ENCODE results near the gene IL21R.
"Not testable (repeated sequence)": the region's sequence is repeated elsewhere in the genome, so short reads cannot be mapped to it uniquely, and the experiment has no call there.

The IL21R gene

DNA sequence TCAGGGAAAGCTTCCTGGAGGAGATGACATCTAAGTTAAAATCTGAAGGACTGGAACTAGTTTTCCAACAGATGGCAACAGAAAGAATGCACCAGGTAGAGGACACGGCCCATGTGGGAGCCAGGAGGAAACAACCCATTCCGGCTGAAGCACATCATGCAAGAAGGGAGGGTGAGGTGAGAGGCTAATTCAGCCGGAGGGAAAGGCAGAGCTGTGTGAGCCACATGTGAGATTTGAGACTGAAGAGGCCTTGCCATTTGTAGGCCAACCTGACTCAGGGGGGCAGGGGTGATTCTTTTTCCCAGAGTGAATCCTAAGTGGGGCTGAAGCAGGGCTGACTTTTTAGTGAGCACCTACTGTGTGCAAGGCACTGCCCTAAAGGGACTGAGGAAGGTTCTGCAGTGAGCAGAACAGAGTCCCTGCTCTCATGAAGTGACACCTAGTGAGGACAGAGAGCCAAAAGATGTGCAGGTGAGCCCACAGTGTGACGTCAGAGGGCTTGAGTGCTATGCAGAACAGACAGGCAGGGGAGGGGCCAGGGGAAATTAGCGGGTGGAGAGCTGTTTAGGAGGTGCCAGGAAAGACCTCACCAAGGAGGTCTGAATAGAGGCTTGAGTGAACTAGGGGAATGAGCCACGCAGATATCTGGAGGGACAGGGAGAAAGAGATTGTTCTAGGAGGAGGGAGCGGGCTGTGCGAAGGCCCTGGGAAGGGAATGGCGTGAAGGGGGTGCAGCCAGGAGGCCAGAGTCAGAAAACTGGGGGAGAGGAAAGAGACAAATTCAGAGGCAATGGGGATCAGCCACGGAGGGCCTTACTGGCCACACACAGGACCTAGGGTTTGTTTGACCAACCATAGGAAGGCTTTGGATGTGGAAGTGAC, 19.8 kb upstream of the IL21R start:
- peaks cover 16 to 21% of the 10 kb centered on the region in 2 donors for H3K4me1 Mint-ChIP-seq (ENCODE audit: low read depth in 2 of 2)
- H3K27me3 Mint-ChIP-seq, result no peaks in the 10 kb centered on the region
- H3K4me3 Mint-ChIP-seq, result no peak overlapping the region
- DNase-seq, result no peak
- no peaks in the 10 kb centered on the region for H3K36me3 Mint-ChIP-seq (ENCODE audit: insufficient read depth)
- ATAC-seq (replicated peaks), result no peak
- H3K27ac Mint-ChIP-seq, result no peak overlapping the region
- peaks cover 1 to 11% of the 10 kb centered on the region in 2 donors for H3K9me3 Mint-ChIP-seq

DNA sequence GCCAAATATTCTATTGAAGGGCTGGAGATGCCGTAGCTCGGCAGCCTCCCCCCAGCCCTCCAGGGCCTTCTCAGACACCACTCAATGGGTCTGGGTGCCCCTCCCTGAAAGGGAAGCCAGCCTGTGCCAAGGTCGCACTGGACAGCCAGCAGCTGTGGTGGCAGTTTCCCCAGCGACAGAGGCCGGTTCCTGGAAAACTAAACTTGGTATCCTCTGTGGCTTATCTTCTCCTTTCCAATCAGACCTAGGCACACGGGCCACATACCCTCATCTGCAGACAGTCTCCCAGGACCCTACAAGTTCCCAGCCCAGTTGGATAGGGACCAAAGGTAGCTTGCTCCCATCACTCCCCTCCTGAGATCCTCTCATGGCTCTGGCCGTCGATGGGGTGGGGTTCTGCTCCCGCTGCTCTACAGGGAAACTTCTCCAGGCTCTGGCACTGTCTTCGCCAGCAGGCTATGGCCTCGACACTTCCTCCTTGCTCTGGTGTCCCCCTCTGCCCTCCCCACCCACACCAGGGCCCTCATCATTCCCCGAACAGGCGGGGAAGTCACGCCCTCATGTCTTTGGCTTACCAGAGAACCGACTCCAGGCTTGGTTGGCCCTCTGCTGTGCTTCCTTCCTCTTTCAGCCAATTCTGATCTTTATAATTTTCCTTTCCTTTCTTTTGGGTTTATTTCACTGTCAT, 18.3 kb upstream of the IL21R start:
- Mint-ChIP-seq H3K27ac (no peak overlapping the region), H3K4me1 (ENCODE audit: low read depth in 2 of 2) (peaks cover 3 to 9% of the 10 kb centered on the region in 2 donors), H3K27me3 (peaks cover 0 to 7% of the 10 kb centered on the region in 2 donors), H3K36me3 (ENCODE audit: insufficient read depth) (no peaks in the 10 kb centered on the region), H3K4me3 (no peak overlapping the region), H3K9me3 (peaks cover 1 to 11% of the 10 kb centered on the region in 2 donors)
- DNase-seq (no peak), ATAC-seq (replicated peaks) (no peak)

DNA sequence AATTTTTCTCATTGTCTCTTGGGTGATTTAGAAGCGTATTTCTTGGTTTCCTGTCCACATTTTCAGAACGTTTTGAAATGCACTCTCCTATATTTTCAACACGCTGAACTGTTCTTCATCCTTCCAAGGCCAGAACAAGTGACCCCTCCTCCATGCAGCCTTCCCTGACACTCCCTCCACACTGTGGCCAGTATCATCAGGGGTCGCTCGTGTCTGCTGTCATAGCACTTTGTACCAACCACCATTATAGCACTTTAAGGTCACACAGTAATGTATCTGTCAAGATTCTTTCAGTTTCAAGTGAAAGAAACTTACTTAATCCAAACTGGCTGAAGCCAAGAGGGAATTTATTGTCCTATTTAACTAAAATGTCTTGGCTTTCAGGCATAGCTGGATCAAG, 17.5 kb upstream of the IL21R start:
- no peak overlapping the region for H3K27ac Mint-ChIP-seq
- ATAC-seq (replicated peaks) (no peak), DNase-seq (no peak)
- H3K27me3 Mint-ChIP-seq, result peaks cover 0 to 7% of the 10 kb centered on the region in 2 donors
- no peaks in the 10 kb centered on the region for H3K36me3 Mint-ChIP-seq (ENCODE audit: insufficient read depth)
- peaks cover 1 to 11% of the 10 kb centered on the region in 2 donors for H3K9me3 Mint-ChIP-seq
- H3K4me1 Mint-ChIP-seq (ENCODE audit: low read depth in 2 of 2), result peaks cover 0 to 5% of the 10 kb centered on the region in 2 donors
- H3K4me3 Mint-ChIP-seq, result no peak overlapping the region

DNA sequence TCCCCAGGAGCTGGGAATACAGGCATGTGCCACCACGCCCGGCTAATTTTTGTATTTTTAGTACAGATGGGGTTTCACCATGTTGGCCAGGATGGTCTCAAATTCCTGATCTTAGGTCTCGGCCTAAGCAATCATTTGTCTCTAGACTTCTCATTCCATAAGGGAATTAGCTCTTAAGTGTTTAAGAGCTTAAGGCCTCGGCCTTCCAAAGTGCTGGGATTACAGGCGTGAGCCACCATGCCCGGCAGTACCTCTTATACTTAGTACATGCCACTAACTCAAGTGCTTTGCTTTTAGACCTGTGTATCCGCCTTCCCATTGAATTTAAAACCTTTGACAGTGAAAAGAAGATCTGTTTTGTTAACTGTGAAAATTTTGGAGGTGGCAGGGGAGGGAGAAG, 16.6 kb upstream of the IL21R start:
- Mint-ChIP-seq H3K36me3 (ENCODE audit: insufficient read depth) (no peaks in the 10 kb centered on the region), H3K27me3 (peaks cover 0 to 7% of the 10 kb centered on the region in 2 donors), H3K4me3 (no peak overlapping the region), H3K9me3 (peaks cover 1 to 11% of the 10 kb centered on the region in 2 donors), H3K4me1 (ENCODE audit: low read depth in 2 of 2) (peaks cover 0 to 5% of the 10 kb centered on the region in 2 donors), H3K27ac (no peak overlapping the region)
- no peak for DNase-seq
- ATAC-seq (replicated peaks), result no peak

DNA sequence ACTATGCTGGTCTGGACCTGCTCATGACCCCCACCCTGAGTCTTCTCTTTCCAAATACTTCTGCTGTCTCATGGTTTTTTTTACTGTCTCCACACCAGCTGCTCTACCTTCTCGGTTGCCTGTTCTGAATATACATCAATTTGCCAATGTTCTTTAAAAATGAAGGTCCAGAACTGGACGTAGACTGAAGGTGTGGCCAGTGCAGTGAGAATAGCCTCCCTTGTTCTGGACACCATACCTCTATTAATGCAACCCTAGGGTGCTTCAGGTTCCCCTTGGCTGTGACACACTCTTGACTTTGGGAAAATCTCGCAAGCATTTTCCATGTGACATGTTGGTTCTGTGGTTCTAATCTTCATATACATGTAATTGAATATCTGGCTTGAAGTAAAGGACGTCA, 15.3 kb upstream of the IL21R start:
- peaks cover under 1 to 4% of the 10 kb centered on the region in 2 donors for H3K4me1 Mint-ChIP-seq (ENCODE audit: low read depth in 2 of 2)
- H3K27me3 Mint-ChIP-seq, result peaks cover 0 to 7% of the 10 kb centered on the region in 2 donors
- peaks cover 1 to 11% of the 10 kb centered on the region in 2 donors for H3K9me3 Mint-ChIP-seq
- no peaks in the 10 kb centered on the region for H3K36me3 Mint-ChIP-seq (ENCODE audit: insufficient read depth)
- H3K27ac Mint-ChIP-seq, result no peak overlapping the region
- ATAC-seq (replicated peaks), result no peak
- H3K4me3 Mint-ChIP-seq, result no peak overlapping the region
- DNase-seq, result no peak

DNA sequence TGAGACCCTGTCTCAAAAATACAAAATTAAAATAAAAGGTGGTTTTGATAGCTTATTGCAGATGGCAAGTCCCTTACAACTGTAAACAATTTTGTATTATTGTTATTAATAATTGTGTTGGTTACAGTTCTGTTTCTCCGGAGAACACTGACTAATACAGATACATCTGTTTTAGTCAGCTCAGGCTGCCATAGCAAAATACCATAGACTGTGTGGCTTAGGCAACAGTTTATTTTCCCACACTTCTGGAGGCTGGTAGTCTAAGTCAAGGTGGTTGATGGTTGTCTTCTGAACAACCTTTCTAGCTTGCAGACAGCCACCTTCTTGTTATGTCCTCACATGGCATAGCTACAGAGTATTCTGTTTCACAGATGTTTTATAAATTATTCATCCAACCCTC, 14.2 kb upstream of the IL21R start:
- Mint-ChIP-seq H3K9me3 (peaks cover 1 to 11% of the 10 kb centered on the region in 2 donors), H3K27me3 (peaks cover 0 to 7% of the 10 kb centered on the region in 2 donors), H3K27ac (no peak overlapping the region), H3K4me3 (no peak overlapping the region), H3K36me3 (ENCODE audit: insufficient read depth) (no peaks in the 10 kb centered on the region), H3K4me1 (ENCODE audit: low read depth in 2 of 2) (peaks cover 1 to 11% of the 10 kb centered on the region in 2 donors)
- DNase-seq, result no peak
- no peak for ATAC-seq (replicated peaks)

DNA sequence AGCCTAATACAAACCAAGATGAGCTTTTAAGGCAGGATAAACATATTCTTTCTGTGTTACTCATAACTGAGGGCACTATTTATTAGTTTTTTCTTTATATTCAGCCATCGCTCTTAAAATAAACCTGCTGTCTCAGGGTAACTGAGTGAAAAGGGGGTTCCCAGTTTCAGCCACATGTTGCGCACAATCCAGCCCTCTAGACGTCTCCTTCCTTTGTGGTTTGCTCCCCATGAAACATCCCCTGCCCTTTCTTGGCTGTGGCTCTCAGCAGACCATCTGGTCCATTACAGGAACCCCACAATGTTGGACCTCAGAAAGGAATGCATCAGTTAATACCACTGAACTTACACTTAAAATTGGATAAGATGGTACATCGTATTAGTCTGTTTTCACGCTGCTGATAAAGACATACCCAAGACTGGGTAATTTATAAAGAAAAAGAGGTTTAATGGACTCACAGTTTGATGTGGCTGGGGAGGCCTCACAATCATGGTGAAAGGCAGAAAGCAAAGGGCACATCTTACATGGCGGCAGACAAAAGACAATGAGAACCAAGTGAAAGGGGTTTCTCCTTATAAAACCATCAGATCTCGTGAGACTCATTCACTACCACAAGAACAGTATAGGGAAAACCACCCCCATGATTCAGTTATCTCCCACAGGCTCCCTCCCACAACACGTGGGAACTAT, 12.6 kb upstream of the IL21R start:
- DNase-seq, result no peak
- peak; percentile 26 for ATAC-seq (replicated peaks)
- no peak overlapping the region for H3K27ac Mint-ChIP-seq

DNA sequence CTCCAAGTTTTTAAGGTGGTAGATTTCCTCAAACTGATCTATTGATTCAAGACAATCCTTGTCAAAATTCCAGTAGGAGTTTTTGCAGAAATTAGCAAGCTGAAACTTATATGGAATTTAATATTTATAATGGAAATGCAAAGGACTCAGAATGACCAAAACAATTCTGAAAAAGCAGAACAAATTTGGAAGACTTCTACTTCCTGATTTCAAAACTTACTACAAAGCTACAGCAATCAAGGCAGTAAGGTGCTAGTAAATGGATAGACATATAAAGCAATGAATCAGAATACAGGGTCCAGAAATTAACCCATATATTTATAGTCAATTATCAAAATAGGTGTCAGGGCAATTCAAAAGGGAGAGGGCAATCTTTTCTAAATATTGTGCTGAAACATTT, 11.8 kb upstream of the IL21R start:
- no peak for ATAC-seq (replicated peaks)
- Mint-ChIP-seq H3K4me1 (ENCODE audit: low read depth in 2 of 2) (peaks cover 11 to 26% of the 10 kb centered on the region in 2 donors), H3K4me3 (no peak overlapping the region), H3K36me3 (ENCODE audit: insufficient read depth) (no peaks in the 10 kb centered on the region), H3K27ac (no peak overlapping the region), H3K27me3 (peaks cover 0 to 7% of the 10 kb centered on the region in 2 donors), H3K9me3 (peaks cover 0 to 9% of the 10 kb centered on the region in 2 donors)
- no peak for DNase-seq

More for the DNA sequence above, 12.6 kb upstream of the IL21R start:
- no peaks in the 10 kb centered on the region for H3K36me3 Mint-ChIP-seq (ENCODE audit: insufficient read depth)
- no peak overlapping the region for H3K4me3 Mint-ChIP-seq
- peaks cover 0 to 5% of the 10 kb centered on the region in 2 donors for H3K9me3 Mint-ChIP-seq
- peaks cover 0 to 7% of the 10 kb centered on the region in 2 donors for H3K27me3 Mint-ChIP-seq
- H3K4me1 Mint-ChIP-seq (ENCODE audit: low read depth in 2 of 2), result peaks cover 9 to 24% of the 10 kb centered on the region in 2 donors

DNA sequence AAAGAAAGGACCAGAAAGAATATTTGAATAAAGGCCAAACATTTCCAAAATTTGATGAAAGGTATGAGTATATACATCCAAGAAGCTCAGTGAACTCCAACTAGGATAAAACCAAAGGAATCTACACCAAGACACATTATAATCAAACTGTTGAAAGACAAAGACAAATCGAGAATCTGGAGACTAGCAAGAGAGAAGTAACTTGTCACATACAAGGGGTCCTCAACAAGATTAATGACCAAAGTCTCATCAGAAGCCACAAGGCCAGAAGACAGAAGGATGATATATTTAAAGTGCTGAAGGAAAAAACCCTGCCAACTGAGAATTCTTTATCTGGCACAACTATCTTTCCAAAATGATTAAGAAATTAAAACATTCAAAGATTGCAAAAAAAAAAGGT, 9.3 kb upstream of the IL21R start:
- peak overlapping the region in 1 of 2 donors; percentile 18 for H3K4me3 Mint-ChIP-seq
- H3K4me1 Mint-ChIP-seq (ENCODE audit: low read depth in 2 of 2), result peaks cover 11 to 26% of the 10 kb centered on the region in 2 donors
- H3K9me3 Mint-ChIP-seq, result peaks cover 0 to 10% of the 10 kb centered on the region in 2 donors
- peaks cover 0 to 7% of the 10 kb centered on the region in 2 donors for H3K27me3 Mint-ChIP-seq
- H3K36me3 Mint-ChIP-seq (ENCODE audit: insufficient read depth), result no peaks in the 10 kb centered on the region
- DNase-seq (no peak), ATAC-seq (replicated peaks) (no peak)
- peak overlapping the region in 1 of 2 donors; percentile 90 for H3K27ac Mint-ChIP-seq

DNA sequence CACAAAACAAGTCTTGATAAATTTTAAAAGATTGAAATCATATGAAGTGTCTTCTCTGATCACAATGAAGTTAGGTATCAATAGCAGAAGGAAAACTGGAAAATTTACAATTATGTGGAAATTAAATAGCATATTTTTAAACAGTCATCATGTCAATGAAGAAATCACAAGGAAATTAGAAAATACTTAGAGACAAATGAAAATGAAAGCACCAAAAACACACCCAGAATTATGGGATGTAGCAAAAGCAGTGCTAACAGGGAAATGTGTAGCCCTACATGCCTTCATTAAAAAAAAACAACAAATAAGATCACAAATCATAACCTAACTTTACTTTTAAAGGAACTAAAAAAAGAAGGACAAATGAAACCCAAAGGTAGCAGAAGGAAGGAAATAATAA, 7.5 kb upstream of the IL21R start:
- Mint-ChIP-seq H3K36me3 (ENCODE audit: insufficient read depth) (no peaks in the 10 kb centered on the region), H3K9me3 (peaks cover 0 to 10% of the 10 kb centered on the region in 2 donors), H3K27ac (peak overlapping the region in 1 of 2 donors; percentile 17), H3K27me3 (no peaks in the 10 kb centered on the region), H3K4me1 (ENCODE audit: low read depth in 2 of 2) (peaks cover 13 to 29% of the 10 kb centered on the region in 2 donors), H3K4me3 (no peak overlapping the region)
- no peak for ATAC-seq (replicated peaks)
- DNase-seq, result no peak

DNA sequence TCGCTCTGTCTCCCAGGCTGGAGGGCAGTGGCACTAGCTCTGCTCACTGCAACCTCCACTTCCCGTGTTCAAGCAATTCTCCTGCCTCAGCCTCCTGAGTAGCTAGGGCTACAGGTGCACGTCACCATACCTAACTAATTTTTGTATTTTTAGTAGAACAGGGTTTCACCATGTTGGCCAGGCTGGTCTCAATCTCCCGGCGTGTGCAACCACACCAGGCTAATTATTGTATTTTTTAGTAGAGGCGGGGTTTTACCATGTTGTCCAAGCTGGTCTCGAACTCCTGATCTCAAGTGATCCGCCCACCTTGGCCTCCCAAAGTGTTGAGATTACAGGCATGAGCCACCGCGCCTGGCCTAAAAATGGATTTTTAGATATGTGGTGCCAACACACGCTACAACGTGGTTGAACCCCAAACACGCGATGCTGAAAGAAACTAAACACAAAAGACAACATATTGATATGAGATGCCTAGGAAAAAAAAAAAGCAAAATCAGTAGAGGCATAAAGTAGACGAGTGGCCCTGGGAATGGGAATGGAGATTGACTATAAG, 3.6 kb upstream of the IL21R start:
- ATAC-seq (replicated peaks); DNase-seq; H3K27ac Mint-ChIP-seq; H3K4me3 Mint-ChIP-seq; H3K27me3 Mint-ChIP-seq: not testable (repeated sequence)
- peaks cover 0 to 10% of the 10 kb centered on the region in 2 donors for H3K9me3 Mint-ChIP-seq
- peaks cover 19% of the 10 kb centered on the region for H3K36me3 Mint-ChIP-seq (ENCODE audit: insufficient read depth)
- H3K4me1 Mint-ChIP-seq (ENCODE audit: low read depth in 2 of 2), result peaks cover 39 to 41% of the 10 kb centered on the region in 2 donors

DNA sequence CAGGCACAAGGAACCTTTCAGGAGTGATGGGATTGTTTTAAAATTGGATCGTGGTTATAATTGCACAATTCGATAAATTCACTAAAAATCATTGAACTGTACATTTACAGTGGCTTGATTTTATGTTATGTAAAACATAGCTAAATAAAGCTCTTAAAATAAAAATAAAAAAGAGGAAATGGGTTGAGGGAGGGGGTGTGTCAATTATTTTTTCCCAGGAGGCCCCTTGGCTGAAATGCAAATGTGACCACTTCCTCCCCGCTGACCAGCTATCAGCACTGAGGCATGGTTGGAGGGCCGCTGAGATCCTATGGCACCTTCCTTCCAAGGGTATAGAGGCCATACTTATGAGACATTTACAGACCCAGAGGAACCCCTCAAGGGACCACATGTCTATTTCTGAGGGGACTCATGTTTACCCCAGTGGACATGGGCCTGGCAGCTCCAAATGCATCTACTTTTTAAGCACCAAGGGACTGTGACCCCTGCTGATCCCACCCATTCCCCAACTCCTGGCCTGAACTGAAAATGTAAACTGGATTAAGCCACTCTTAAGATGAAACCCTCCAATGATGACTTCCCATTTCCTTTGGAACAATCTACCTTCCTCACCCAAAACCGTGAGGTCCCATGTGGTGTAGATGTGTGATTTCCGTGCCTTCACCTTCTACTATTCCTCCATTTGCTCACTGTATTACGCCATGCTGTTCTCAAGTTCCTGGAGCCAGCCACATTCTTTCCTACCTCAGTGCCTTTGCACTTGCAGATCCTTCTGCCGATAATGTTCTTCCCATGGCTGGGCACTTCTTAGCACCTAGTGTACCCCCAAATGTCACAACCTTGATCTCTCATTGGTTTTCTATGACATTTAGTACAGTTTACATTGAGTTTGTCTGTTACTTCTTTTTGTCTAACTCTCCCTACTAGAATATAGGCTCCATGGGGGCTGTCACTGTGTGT, 2.8 kb upstream of the IL21R start:
- Mint-ChIP-seq H3K4me1 (ENCODE audit: low read depth in 2 of 2) (peaks cover 41 to 43% of the 10 kb centered on the region in 2 donors), H3K27me3 (no peaks in the 10 kb centered on the region), H3K4me3 (no peak overlapping the region), H3K9me3 (peaks cover 0 to 10% of the 10 kb centered on the region in 2 donors), H3K27ac (peak overlapping the region; percentile 9 to 52), H3K36me3 (ENCODE audit: insufficient read depth) (peaks cover 26% of the 10 kb centered on the region)
- ATAC-seq (replicated peaks) (no peak), DNase-seq (no peak)

Measured in effector memory CD8-positive, alpha-beta T cell (primary cell).